ENCODE data around the gene LTB4R2.

- TF ChIP-seq TSHZ1 (tag by site-specific recombination; IDR thresholded peaks at IDR 0.05; ENCODE audit: borderline replicate concordance): no peak
- TF ChIP-seq CTCF (tag by site-specific recombination; IDR thresholded peaks at IDR 0.05): no peak
- TF ChIP-seq ZBTB8A (tag by site-specific recombination; IDR thresholded peaks at IDR 0.05): no peak
- TF ChIP-seq TCF7L2 (IDR thresholded peaks at IDR 0.05; ENCODE audit: borderline replicate concordance, low read depth, low read length): no peak
- no peak for TF ChIP-seq ZNF530 (tag by site-specific recombination; IDR thresholded peaks at IDR 0.05; ENCODE audit: low read depth)
- TF ChIP-seq INSM2 (tag by site-specific recombination; IDR thresholded peaks at IDR 0.05): no peak
- no peak for TF ChIP-seq ZFHX2 (tag by site-specific recombination; conservative IDR thresholded peaks at IDR 0.05)
- TF ChIP-seq ZNF555 (tag by site-specific recombination; conservative IDR thresholded peaks at IDR 0.05): no peak
- TF ChIP-seq REST (tag by site-specific recombination; IDR thresholded peaks at IDR 0.05): no peak
- TF ChIP-seq SP3 (tag by site-specific recombination; IDR thresholded peaks at IDR 0.05): no peak
- no peak for TF ChIP-seq ZNF114 (tag by site-specific recombination; IDR thresholded peaks at IDR 0.05)
Observed at GRCh38 chr14:24274101-24274543, 35.8 kb upstream of the LTB4R2 start.
